AG08395 (cell line): ENCODE data around the gene FDX2.

Source experiments
- DNase-seq: peaks from one replicate; pipeline ENCODE4 v3.0.0; 2012; ENCODE audit warnings: mixed read lengths, low spot score

FDX2 gene

GRCh38 chr19:10332965-10333757, 17.3 kb upstream of the FDX2 start, which contains the start of gene RAVER1:
Gene RAVER1, minus strand, starts transcription at chr19:10333529. Its CDS starts 22 bp downstream, at chr19:10333507.
- peak; percentile 99 for DNase-seq

GRCh38 chr19:10332158-10332964, 16.5 kb upstream of the FDX2 start:
- DNase-seq: no peak

DNA sequence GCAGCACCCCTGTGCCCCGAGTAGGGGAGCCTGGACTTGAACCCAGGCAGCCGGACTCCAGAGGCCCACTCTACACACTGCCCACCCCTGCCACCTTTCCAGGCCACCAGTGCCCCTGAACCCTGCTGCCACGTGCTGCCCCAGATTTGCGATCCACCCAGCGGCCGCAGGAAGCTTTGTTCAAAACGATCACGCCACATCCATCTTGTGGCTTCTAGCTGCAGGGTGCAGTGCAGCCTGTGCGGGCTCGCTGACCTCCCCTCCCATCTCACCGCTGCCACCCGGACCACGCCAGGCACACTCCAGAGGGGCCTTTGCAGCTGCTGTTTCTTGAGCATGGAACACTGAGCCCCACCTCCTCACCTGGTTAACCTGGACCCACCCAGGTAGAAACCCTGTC, 13.7 kb upstream of the FDX2 start:
- DNase-seq: no peak

- no peak for DNase-seq
These were observed 13.0 kb upstream of the FDX2 start for GRCh38 chr19:10328558-10329429.

DNA sequence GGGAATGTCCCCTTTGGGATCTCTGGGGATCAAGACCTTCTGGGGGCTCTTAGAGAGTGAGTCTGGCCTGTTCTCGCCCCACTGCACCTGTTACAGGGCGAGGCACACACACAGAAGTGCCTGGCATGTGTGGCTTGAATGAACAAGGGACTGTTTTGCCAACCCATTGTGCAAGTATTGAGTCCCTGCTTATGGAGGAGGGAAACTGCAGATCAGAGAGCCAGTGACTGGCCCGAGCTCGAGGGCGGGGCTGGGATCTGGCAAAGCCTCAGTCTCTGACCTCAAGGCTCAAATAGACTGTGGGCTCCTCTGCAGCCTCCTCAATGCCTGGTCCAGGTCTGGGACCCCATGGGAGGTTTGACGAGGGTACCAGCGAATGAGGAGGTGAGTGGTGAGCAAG, 12.0 kb upstream of the FDX2 start:
- DNase-seq: no peak

GRCh38 chr19:10325732-10326131, 9.9 kb upstream of the FDX2 start:
- no peak for DNase-seq

DNA sequence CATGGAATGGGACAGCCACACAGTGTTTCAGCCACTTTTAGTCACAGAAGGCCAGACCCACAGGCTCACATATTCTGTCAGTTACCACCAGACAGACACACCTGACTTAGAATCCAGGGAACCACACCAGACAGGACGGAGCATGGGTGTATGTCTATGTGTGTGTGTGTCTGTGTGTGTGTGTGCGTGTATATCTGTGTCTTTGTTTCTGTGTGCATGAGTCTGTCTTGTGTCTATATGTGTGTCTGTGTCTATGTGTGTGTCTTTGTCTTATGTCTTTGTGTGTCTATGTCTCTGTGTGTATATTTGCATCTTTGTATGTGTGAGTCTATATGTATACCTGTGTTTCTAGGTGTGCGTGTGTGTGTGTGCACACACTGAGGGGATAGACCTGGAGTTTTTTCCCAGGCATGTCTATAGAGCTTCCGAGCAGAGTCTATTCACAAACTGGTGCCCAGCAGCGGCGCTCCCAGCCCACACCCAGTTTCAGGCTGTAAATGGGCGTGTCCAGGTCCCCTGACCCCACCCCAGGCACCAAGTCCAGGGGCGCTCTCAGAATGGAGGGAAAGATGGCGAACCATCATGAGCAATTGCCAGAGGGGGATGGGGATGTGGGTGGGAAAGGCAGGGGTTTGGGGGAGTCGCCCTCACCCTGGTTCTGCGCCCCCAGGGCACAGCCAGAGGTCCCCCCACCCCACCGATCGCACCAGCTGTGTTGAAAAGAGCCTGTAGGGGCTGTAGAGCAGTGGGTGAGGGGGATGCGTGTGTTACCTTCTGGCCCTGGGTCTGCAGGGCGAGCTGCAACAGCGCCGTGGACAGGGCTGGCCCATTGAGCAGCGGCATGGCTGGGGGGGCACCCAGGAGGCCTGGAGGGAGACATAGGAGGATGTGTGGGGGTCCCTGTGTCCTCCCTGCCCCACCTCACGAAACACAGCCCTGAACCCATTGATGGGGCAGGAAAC, 6.3 kb upstream of the FDX2 start:
- no peak for DNase-seq

DNA sequence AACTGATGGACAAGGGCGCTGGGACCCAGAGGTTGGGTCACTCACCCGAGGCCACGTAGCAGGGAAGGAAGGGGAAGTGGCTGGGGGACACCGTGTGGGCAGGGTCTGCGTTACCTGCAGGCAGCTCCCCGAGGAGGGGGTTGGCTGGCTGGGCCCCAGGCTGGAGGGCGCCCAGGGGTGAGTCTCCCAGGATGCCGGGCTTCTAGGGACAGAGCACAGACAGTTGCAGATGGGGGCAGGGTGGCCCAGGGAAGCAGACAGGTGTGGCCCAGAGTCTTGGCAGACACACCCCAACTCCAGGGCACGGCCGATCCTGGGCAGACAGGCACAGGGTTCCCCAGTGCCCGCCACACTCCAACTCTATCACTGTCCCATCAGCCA, 5.6 kb upstream of the FDX2 start:
- DNase-seq: no peak

DNA sequence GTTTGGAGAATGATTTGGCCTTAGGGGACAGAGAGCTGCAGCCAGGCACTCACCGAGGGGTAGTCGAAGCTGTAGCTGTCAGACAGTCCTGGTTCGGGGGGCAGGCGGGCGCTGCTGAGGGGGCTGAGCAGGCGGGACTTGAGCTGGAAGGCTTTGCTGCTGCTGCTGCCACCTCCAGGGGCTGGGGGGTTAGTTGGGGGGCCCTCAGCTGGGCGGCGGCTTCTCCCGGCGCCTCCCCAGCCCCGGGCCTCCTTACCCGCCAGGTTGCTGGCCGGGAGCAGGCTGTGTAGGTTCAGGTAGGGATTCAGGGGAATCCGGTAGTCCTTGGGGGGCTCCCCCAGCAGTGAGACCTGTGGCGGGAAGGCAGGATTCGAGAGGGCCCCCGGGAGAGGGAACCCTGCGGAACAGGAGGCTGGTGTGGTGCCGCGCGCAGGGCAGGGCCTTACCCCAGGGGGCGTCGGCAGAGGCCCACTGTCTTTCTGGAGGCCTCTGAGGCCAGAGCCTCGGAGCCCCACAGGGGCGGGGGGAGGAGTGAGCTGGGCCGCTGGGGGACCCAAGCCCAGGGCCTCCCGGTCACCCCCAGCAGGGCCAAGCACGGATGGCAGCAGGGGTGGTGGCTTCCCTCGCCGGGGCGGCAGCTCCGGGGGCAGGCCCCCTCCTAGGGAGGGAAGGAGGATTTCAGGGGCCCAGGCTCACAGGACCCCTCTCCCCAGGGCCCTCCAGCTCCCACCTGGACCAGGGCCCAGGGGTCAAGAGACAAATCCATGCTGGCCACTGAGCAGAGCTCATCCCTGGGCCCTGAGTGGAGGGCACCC, 5.0 kb upstream of the FDX2 start:
- no peak for DNase-seq

GRCh38 chr19:10318807-10319682, 3.2 kb upstream of the FDX2 start:
- no peak for DNase-seq

DNA sequence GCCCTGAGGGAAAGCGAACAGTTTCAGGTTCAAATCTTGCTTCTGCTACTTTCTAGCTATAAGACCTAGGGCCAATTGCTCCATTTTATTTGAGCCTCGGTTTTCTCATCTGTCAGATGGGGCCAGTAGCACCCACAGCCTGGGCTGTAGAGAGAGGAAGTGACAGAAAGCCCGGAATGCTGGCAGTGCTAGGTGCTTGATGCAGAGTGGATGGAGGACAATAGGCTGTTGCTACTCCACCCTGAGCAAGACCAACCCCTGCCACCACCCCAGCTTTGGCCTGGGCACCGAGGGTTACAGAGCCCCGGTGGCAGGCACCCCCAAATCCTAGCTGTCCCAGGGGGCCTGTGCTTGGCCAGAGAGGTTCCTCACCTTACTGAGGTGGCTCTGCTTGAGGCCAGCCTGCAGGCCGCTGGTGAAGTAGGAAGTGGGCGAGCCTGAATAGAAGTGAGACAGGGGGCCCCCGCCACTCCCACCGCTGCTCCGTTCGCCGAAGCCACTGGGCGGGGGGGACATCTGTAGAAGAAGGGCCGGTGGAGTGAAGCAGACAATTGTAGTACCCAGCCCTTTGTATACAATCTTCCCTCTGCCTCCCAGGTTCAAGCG, 2.1 kb upstream of the FDX2 start:
- no peak for DNase-seq

DNA sequence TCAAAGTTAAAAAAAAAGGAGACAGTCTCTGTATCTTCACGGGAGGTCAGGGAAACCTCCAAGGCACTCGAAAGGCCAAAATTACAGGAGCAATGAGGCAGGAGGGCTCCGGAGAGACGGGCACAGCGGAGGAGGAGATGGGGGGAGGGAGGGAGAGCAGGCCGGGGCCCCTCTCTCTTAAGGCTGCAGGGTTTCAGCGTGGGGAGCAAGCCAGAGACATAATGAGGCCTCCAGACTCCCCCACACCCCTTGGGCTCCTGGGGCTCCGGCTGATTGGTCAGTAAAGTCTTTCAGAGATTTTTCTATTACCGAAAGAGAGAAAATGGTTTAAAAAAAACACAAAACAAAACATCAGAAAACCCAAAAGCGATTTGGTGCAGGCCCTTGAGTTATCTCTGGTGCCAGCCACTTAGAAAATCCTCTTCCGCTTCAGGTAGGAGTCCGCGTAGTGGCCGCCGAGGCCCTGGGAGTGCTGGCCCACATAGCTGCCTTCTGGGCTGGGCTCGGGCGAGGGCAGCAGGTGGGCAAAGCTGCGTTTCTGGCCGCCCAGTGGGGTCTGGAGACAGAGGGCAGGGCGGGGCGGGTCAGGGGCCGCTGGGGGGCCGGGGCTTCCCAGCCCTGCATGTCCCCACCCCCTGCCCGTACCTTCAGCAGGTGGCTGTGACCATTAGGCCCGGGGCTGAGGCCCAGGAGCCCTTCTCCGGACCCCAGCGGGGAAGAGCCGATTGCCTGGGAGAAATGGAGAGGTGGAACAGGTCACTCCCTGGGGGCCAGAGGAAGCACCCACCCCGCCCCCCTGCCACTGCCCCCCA, 1.4 kb upstream of the FDX2 start:
- DNase-seq: no peak

GRCh38 chr19:10316229-10317044, 622 bp upstream of the FDX2 start:
- DNase-seq: no peak

DNA sequence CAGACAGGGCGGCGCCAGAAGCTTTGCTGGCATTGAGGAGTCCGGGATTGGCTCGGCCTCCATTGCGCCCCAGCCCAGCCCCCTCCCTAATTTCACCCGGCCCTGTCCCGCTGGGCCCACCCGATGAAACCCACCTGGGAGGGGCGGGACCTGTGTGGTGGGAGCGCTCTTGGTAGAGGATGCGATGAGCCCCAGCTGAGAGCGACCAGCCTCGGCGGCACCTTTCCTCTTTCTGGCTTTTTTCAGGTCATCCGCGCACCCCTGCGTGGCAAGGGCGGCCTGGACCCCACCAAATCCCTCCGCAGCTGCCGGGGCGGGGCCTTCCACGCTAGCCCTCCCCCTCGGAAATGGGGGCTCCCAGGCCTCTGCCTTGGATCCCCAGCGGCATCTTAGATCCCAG, 6.4 kb downstream of the FDX2 start, which contains the start of gene ZGLP1:
Gene ZGLP1 (minus strand): TSS at position 393 of the 400 bp plus-strand sequence.
- DNase-seq: no peak

GRCh38 chr19:10306327-10306726, 9.5 kb downstream of the FDX2 start:
- DNase-seq: no peak

- peak; percentile 50 for DNase-seq
These were observed 10.5 kb downstream of the FDX2 start for GRCh38 chr19:10305139-10305806.
